GM21723 (cell line): ENCODE results near the gene TTC33.
"Not testable (repeated sequence)": the region's sequence is repeated elsewhere in the genome, so short reads cannot be mapped to it uniquely, and the experiment has no call there.

ENCODE experiments used
- ATAC-seq: cut with Tn5 transposase; IDR thresholded peaks from one replicate; pipeline ENCODE4 v1.9.1; 2021; ENCODE audit warnings: mild to moderate bottlenecking, moderate library complexity; ENCODE audit not compliant: unreplicated experiment

Gene TTC33

DNA sequence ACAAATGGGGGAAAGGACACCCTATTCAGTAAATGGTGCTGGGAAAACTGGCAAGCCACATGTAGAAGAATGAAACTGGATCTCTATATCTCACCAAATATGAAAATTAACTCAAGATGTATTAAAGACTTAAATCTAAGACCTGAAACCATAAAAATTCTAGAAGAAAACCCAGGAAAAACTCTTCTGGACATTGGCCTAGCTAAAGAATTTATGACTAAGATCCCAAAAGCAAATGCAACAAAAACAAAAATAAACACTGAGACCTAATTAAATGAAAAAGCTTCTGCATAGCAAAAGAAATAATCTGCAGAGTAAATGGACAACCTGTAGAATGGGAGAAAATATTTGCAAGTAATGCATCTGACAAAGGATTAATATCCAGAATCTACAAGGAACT is 99.7 kb downstream of the TTC33 start:
- ATAC-seq, result not testable (repeated sequence)

DNA sequence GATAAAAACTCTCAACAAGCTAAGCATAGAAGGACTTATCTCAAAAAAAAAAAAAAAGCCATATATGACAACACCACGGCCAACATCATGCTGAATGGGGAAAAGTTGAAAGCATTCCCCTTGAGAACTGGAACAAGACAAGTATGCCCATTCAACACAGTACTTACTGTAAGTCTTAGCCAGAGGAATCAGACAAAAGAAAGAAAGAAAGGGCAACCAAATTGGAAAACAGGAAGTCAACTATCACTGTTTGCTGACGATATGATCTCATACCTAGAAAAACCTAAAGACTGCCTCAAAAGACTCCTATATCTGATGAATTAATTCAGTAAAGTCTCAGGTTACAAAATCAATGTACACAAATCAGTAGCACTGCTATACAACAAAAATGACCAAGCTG is 100.6 kb downstream of the TTC33 start:
- ATAC-seq, result no peak

DNA sequence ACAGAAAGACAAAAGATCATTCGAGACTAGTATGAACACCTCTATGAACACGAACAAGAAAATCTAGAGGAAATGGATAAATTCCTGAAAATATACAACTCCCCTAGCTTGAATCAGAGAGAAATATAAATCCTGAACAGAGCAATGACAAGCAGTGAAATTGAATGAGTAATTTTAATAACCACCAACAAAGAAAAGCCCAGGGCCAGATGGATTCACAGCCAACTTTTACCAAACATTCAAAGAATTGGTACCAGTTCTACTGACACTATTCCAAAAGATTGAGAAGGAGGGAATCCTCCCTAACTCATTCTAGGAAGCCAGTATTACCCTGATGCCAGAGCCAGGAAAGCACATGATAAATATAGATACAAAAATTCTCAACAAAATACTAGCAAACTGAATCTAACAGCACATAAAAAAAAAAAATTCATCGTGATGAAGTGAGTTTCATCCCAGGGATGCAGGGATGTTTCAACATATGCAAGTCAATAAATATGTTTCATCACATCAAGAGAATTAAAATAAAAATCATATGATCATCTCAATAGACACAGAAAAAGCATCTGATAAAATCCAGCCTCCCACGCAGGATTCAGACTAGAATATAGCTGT is 101.3 kb downstream of the TTC33 start:
- no peak for ATAC-seq

DNA sequence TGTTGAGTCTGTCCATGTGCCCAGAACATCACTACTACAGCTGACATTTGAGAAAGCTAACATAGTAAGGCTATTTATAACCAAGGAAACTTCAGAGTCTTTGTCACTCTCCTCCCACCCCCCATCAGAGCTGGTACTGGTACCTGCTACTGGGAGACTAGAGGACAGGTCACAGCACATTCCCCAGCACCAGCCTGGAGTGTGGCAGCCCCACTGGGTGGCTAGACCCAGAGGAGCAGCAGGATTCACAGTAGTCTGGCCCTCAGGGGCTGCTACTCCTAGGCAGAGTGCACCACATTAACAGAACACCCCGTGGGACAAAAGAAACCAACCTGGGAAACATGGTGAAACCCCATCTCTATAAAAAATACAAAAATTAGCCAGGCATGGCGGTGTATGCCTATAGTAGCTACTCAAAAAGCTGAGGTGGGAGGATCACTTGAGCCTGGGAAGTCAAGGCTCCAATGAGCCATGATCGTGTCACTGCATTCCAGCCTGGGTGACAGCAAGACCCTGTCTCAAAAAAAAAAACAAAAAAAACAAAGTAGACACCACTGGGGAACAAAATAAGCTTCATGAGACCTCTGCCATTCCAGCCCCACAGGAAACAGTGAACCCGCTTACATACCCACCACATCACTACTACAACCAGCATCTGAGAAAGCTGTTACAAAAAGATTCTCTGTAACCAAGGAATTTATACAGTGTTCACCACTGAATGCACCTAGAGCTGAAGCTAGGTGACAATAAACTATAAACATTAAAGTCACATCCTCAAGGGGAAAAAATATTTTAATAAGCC is 102.3 kb downstream of the TTC33 start:
- no peak for ATAC-seq

DNA sequence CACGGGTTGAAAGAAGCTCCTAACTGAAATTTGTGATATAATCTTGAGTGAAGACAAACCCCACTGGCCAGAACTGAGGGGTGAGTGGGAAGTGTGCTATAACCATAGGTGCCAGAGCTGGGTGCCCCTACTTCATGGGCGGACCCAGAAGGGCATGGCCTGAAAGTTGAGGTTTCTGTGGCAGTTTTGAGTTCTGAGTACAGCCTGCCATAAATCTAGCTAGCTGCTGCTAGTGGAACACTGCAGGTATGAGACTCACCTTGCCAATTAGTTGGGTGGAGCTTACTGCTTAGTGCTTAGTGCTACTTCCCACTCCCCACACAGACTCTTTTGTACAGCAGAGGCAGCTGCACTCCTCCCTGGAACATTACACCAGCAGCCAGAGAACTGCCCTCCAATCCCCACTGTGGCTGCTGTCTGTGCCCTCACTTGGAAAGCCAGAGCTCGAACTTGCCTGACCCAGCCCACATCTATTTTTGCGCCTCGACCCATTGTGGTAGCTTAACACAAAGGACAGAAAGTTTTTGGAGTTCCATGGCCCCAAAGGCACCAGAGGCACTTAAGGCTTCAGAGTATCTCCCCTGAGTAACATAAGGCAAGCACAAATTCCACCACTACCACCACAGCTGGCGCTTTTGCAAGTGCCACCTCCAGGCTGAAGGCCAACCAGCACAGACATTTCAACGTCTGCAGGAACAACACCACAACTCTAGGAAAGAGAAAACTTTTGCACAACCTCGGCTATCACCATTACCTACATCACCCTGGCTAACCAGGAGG is 103.1 kb downstream of the TTC33 start:
- no peak for ATAC-seq

DNA sequence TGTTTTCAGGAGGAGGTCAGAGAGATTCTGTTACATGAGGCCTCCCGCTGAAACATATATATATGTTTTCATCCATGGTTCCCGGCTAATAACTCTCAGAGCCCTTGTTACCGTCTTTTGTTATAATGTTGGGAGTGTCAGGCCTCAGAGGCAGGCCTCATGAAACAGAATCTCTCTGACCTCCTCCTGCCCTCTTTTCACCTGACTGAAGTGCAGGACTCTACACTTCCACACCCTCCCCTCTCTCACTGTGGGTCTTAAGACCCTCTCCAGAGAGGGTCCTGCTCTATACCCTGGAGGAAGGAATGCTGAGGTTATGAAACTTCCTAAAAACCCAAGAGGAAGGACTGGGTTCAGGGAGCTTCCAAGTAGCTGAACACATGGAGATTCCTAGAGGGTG is 104.6 kb downstream of the TTC33 start:
- ATAC-seq, result no peak

DNA sequence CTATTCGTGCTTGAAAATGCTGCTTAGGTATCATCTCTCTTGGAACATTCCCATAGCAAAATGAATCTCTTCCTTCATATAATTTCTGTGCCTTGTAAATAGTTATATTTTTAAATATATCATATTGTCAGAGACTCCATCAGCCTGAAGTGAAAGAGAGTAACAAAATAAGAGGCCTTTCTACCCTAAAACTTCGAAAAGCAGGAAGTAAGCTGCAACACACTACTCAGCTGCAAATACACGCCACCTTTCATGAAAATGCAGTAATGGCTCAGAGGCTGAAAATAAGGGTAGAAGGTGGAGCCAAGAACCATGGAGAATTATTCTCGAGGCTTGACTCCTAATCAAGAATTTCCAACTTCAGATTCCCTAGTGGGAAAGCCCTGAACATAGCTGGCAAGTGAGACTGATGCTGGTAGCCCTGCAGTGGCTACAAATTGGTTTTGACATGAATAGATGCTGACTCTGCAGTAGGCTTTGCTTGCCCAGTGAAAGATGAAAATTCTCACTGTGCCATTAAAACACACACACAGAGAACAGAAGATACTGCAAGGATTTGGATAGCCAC is 106.2 kb downstream of the TTC33 start:
- no peak for ATAC-seq

DNA sequence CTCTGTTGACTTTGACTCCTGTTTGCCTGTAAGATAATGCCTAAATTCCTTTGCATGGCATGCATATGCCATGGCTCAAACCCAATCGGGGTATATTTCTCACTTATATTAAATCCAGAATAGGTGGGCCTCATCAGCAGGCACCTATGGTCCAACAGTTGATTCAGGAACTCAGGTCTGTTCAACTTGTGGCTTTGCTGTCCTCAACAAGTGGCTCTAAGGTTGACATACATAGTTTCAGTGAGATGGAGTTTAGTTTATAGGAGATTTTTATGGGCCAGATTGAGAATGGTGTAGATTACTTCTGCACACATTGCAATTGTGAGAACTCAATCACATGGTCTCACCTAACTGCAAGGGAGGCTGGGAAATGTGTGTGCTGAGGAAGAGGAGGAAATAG is 107.6 kb downstream of the TTC33 start:
- no peak for ATAC-seq

DNA sequence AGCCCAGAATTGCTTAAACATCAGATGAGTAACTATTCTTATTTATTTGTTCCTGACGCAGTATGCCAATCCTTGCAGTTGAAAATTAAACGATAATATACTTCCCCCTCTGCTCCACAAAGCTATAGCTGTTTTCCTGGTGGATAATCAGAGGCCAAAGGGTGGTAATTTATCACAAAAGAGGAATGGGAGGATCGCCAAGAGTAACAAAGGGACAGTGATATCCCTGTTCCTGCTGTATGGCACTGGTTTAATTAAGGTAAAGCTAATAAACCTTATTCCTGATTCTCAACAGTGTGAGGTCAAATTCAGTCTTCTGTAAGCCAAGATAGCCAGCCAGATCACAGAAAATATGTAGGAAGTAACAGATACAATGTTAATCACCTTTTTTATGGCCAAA is 109.5 kb downstream of the TTC33 start:
- ATAC-seq, result no peak

DNA sequence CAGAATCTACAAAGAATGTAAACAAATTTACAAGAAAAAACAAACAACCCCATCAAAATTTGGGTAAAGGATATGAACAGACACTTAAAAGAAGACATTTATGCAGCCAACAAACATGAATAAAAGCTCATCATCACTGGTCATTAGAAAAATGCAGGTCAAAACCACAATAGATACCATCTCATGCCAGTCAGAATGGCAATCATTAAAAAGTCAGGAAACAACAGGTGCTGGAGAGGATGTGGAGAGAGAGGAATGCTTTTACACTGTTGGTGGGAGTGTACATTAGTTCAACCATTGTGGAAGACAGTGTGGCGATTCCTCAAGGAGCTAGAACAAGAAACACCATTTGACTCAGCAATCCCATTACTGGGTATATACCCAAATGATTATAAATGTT is 116.2 kb downstream of the TTC33 start:
- not testable (repeated sequence) for ATAC-seq

DNA sequence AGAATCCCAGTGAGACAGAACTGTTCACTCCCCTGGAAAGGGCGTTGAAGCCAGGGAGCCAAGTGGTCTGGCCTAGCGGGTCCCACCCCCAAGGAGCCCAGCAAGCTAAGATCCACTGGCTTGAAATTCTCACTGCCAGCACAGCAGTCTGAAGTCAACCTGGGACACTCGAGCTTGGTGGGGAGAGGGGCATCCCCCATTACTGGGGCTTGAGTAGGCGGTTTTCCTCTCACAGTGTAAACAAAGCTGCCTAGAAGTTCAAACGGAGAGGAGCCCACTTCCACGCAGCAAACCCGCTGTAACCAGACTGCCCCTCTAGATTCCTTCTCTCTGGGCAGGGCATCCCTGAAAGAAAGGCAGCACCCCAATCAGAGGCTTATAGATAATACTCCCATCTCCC is 121.2 kb downstream of the TTC33 start:
- ATAC-seq, result no peak

DNA sequence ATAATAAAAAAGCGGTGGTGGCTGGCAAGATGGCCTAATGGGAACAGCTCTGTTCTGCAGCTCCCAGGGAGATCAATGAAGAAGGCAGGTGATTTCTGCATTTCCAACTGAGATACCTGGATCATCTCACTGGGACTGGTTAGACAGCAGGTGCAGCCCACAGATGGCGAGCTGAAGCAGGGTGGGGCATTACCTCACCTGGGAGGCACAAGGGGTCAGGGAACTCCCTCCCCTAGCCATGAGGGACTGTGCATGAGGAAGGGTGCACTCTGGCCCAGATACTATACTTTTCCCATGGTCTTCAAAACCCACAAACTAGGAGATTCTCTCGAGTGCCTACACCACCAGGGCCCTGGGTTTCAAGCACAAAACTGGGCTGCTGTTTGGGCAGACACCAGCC is 121.6 kb downstream of the TTC33 start:
- no peak for ATAC-seq

DNA sequence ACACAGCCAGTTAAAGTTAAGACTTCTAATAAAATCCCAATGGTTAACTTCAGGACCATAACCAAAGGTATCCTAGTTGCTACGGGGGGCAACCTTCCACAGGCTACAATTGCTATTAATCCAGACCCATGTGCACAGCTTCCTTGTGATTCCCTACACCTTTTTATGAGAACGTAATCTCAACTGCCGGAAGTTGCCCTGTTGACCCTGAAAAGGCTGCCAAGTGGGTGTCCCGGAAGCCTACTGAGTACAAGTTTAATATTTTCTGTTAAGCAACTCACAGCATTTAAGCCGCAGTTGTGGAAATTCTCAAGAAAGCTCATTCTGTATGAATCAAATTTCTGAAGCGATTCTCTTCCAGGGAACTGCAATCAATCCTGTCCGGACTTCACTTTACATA is 124.5 kb downstream of the TTC33 start:
- ATAC-seq, result no peak

DNA sequence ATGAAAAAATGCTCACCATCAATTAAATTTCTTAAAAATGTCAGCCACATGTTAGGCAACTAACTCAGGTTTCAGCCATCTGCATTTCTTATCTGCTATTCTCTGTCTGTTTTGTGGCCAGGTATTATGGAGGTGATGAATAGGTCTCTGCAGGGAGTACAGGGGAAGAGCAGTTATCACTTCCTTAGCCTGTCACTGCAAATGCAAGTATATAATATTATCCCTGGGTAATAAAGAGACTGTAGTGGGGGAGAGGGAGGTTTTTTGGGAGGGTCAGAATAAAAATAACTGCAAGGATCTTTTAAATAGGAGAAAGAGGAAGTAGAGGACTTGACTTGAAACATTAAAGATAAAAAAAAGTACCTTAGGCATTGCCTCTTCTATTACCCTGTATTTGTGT is 125.6 kb downstream of the TTC33 start:
- no peak for ATAC-seq

DNA sequence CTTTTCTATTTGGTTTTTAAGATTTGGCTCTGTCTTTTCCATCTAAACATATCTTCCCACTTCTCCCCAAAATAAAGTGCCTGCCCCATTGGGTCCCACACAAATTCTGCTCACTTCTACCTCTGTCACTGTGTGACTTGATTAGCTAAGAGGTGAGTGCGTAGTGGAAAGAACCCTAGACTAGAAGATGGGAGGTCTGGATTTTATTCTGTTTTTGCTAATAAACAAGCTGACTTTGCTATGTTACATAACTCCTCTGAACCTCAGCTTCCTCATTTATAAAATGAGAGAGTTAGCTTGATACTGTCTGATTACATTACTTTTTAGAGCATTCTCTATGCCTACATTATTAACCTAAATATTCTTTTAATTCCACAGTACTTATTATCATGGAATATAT is 127.4 kb downstream of the TTC33 start:
- ATAC-seq, result no peak

DNA sequence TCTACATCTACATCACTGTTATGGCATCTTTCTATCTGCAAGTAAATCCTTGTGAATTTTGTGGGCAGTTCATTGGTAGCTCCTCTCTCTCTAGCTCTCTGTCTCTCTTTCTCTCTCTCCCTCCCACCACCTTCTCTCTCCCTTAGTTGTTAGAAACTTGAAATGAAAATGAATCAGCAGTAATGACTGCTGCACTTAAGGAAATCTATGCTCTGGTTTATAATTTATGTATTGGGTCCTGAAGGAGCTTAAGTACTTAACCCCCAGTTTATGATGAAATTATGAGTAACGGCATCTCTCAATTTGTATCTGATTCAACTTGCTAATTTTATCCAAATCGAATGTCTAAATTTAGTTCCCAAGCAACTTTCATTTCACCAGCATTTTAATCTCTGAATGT is 128.1 kb downstream of the TTC33 start:
- ATAC-seq, result no peak

DNA sequence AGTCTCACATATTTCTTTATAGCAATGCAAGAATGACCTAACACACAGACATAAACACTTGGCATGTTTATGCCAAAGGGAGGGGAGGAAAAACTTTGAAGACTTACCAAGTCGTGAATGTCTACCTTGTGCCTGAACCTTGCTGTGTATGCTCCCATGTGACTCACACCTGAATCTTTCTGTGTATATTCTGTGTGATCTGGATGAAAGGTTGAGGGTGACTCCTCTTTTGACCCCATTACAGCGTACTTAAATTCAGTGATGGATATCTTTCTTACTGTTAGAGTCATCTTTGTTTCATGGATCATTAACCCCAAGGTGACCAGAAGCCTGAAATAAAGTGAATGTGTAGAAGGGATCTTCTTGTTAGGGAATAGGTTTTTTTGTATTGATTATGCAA is 129.0 kb downstream of the TTC33 start:
- ATAC-seq, result no peak

DNA sequence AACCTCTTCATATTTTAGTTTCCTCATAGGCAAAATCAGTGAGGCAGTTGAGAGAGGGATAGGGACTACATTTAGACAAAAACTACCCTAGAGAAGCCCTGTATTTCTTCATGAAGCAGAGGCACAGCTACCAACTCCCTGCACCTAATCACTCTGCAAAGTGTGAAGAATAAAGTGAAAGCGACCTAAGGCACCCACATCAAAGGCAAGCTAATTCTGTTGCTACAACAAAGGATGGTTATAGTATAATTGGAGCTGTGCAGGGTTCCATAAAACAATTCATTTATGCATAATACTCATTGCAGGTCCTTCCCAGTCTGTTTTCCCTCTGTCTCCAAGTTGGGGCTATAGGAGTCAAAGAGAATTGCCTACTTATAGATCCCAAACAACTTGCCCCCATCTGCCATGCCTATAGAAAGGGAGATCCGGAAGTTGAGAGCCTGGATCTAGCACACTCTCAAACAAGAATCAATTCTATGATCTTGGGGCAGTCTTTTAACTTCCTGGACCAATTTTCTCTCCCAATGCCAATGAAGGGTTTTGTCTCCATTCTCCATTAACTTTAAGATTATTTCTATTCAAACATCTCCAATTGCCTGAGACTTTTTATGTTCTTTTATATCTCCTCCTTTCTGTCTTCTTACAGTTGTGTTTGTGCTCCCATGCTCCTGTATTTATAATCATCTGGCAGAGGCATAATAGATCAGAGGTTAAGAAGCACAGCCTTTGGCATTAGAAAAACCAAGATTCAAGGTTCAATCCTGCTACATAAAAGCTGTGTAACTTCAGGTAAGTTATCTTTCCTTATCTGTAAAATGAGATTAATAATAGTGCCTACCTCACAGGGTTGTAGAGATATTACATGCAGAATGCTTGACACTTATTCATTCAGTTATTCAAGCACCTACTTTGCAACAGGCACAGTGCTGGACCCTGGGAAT is 132.0 kb downstream of the TTC33 start:
- no peak for ATAC-seq

DNA sequence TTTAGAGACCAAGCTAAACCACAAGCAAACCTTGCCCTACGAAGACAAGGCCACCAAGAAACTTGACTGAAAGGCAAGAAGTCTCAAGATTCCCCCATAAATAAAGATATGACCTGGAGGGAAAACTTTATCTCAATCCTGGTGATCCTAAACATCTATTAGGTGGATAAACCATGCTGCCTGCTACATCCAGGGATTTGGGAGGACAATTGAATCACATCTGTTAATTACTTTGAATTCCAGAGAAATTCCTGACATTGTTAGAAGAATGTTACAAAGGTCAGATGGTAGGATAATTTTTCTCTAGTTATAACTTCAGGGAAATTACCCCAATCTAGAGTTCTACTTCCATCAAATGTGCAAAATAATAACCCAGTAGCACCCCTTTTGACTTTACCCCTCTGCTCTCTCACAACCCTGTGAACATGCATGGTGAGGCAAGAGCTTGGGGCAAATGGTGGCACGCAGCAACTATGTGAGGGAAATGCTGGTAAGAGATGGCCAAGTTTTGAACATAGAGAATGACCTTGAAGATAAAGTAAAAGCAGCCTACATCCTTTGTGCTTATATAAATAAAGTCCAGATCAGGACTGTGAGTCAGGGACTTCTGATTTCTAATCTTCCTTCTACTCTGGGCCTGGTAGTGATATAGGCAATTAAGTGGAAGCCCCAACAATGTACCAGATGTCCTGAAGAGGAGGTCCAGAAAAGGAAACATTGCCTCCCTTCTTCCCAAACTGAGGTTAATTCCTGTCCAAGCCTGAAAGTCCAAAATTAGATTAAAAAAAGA is 133.1 kb downstream of the TTC33 start:
- ATAC-seq, result no peak

DNA sequence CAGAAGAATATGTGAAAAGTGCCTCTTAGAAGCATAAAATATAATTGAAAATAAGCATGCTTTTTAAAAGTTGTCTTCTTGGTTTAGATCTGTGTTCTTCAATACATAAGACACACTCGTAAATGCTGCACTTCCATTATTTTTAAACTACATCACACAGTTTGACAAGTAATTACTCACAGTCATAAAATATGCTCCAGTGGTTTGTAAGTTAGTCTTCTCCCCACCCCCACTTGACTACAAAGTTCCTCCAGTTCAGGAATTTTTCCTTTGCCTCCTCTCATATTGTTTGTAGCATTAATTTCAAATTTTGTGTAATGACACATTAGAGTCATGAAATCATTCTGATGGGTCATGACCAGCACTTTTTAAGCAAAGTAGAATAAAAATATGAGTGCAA is 136.3 kb downstream of the TTC33 start:
- no peak for ATAC-seq
